ENCODE measurements around the gene CSF3R.
A peak's percentile ranks its signal among the peaks of the same experiment; 100 is the strongest.
"Not testable (repeated sequence)": the region's sequence is repeated elsewhere in the genome, so short reads cannot be mapped to it uniquely, and the experiment has no call there.

The CSF3R gene

DNA sequence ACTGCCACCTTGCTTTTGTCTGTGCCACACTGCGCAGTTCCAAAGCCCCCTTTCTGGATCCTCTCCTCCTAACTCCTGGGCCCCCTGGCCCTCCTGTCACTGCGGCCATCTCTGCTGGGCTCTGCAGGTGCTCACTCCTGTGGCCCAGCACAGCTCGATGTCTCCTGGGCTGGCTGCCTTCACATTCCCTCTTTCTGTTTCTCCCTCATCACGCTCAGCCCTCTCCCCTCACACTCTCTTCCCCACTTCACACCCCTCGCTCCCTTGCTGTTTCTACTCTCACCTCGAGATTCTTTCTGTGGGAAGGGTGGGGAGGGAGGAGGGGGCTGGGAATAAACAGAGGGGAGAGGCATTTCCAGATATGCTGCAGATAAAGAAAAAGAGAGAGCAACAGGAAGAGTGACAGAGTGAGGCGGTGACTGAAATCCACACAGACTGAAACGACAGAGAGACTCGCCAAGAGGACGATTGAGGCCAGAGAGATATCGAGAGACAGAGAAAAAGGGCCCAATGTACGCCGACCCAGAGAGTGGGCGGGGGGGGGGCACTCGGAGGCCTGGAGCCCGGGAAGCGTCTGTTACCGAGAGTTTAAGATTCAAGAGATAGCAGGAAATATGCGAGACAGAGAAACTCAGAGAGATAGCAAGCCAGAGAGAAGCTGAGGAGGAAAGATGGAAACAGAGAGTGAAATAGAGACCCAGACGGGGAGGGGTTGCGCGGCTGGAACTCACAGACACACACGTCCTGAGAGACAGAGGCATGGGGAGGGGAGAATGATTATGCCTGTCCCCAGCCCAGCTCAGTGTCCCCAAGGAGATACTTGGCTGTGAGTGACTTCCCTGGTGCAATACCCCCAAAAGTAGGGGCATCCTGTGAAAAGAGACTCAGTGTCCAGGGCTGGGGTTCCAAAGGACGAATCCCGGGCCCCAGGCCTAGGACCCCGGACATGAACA lies 666 bp downstream of the CSF3R start:
- DNase-seq (ENCODE audit: low spot score), result no peak

DNA sequence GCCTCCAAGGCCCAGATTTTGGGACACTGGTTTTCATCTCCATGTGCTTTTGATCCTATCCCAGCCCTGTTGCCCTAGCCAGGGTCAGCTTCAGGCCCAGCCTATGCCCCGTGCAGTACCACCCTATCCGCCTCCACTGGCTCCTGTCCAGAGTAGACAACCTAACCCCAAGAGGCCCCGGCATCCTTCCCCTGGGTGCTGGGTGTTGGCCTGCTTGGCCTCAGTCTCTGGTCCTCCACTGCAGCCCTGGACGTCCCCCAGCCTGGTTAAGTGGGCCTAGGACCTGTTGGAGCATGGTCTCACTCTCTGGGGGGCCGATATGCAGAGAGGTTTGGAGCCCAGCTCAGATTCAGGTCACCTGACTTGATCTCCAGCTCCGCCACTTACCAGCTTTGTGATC lies 1.6 kb downstream of the CSF3R start:
- no peak for DNase-seq (ENCODE audit: low spot score)

DNA sequence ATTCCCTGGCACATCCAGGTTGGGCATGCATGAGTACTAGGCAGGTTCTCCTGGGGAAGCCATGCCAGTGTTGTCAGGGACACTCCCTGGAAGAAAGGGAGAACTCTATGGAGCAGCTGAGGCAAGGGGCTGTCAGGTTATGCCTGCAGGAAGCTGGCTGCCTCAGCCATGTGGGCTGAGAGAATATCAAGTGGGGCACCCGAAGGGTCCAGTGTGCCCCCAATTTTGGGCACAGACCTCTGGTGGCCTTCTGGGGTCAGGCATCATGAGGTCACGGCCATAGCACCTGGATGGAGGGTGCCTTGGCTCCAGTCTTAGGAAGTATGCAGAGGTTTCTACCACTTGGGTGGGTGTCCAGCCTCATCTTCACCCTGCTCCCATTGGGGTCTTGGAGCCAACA lies 2.6 kb downstream of the CSF3R start:
- DNase-seq (ENCODE audit: low spot score), result no peak

DNA sequence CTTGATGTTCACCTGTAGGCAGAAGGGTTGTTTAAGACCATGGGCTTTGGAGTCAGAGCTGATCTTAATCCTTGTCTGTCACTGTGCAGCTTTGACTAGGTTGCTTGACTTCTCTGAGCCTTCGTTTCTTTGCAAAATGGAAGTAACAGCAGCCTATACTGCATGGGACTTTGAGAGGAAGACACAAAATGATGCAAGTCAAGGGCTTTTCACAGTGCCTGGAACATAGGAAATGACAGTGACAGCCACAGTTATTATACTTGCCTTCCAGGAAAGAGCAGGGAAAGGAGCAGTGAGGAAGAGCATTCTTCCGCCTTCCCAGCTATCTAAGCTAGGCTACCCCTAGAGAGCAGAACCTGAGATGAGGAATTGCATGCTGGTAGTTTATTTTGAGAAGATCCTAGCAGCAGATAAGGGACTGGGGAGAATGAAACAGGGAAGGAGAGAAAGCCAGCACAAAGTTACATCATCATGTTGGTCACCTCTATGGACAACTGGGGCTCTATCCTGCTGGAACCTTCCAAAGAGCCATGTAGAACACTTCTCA lies 3.1 kb downstream of the CSF3R start:
- DNase-seq (ENCODE audit: low spot score), result no peak

DNA sequence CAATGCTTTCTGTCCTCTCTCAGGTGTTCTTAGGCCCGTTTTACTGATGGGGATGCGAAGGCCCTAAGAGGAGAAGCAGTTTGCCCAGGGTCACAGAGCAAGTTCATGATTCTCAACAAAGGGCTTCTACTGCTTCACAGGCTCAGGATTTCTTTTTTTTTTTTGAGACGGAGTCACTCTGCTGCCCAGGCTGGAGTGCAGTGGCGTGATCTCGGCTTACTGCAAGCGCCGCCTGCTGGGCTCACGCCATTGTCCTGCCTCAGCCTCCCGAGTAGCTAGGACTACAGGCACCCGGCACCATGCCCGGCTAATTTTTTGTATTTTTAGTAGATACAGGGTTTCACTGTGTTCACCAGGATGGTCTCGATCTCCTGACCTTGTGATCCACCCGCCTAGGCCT lies 5.1 kb downstream of the CSF3R start:
- not testable (repeated sequence) for DNase-seq (ENCODE audit: low spot score)

DNA sequence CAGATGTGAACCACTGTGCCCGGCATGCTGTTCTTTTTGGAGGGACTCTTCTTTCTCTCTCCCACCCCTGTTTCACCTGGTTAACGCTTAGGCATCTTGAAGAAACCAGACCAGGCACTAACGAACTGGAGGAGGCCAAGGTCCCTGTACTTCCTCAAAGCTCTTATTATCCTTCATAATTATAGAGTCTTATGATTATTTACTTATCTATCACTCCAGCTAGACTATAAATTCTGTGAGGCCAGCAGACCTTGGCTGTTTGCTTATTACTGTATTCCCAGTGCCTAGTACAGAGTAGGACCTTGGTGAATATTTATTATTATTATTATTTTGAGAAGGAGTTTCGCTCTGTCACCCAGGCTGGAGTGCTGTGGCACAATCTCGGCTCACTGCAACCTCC lies 5.8 kb downstream of the CSF3R start:
- no peak for DNase-seq (ENCODE audit: low spot score)

DNA sequence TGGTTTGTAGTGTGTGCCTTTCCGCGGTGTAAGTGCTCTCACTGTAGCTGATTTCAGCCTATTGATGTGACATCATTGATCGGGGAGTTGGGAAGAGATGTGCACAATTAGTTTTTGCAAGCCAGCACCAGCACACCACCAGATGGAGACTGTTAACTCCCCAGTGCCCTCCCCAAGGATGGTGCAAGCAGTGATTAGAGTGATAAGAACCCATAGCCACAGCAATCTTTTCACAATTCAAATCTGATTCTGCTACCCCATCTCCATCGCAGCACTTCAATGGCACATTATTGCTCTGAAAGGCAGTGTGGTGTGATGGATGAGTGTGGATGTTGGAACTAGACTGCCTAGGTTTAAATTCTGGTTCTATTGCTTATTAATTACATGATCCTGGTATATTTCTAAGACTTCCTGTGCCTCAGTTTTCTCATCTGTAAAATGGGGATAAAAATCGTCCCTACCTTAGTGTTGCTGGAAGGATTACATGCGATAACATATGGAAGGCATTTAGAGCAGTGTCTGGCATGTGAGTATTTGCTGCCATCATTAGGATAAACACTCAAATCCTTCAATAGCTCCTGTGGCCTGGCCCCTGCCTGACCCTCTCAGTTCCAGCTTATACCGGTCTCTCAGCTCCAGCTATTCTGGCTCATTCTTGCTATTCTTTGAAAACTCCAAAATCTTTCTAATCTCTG lies 6.7 kb downstream of the CSF3R start:
- no peak for DNase-seq (ENCODE audit: low spot score)

DNA sequence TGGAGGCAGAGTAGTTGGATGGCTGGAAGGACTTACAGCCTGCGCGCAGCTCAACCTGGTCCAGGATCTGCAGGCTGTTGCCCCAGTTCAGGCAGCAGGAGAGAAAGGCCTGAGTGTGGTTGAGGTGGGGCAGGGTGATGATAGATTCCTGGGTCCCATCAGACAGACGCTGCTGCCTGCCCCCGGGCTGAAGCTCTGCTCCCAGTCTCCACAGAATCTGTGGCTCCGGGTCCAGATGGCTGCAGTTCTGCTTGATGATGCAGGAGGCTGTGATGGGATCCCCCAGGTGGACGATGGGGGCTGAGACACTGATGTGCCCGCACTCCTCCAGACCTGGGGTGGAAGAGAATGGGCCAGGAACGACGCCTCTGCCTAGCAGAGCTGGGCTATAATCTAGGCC lies 7.4 kb downstream of the CSF3R start:
- no peak for DNase-seq (ENCODE audit: low spot score)

DNA sequence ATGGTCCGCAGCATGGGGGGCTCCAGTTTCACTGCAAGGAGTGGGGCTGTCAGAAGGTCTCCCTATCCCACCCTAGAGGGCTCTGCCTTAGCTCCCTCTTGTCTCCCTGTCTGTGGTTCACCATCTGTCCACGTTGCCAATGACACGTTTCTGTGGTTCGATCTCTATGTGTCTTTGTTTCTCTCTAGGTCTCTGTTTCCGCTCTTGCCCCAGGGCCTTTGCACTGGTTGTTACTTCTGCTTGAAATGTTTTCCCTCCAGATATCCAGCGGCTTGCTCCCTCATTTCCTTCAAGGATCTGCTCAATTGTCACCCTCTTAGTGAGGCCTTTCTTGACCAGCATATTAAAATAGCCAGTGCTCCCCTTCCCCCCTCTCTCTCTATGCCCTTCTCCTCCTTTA lies 10.1 kb downstream of the CSF3R start:
- no peak for DNase-seq (ENCODE audit: low spot score)

DNA sequence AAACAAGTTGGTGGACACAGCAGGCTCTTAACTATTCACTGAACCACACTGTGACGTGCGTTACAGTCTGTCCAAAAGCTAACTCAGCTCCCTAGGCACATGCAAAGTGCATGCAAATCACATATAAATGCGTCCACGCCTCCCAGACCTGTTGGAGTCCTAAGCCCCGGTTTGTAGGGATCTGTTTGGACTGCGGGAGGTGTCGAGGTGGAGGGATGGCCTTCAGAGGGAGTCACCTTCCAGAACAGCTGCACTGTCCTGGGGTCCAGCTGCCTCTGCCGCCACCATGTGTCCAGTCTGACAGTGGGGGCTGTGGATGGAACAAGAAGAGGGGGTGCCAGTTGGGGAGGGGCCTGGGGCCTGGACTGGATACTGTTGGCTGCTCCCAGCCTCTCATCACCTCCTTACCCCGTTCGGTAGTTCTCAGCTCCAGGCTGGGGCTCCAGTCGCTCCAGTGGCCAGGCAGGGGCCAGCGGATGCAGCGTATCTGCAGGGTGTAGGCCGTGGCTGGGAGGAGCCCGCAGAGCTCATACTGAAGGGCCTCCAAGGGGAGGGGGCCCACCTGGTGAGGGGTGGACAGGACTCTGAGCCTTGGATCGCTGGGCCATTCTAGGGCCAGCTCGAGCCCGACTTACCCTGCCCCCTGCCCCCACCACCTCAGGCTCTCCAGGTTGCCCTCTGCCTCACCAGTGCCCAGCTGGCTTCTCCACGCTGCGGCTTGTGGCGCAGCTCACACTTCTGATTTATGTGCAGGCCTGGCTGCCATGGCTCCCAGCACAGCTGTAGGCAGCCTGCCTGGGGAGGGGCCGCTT lies 10.7 kb downstream of the CSF3R start:
- DNase-seq (ENCODE audit: low spot score), result no peak

DNA sequence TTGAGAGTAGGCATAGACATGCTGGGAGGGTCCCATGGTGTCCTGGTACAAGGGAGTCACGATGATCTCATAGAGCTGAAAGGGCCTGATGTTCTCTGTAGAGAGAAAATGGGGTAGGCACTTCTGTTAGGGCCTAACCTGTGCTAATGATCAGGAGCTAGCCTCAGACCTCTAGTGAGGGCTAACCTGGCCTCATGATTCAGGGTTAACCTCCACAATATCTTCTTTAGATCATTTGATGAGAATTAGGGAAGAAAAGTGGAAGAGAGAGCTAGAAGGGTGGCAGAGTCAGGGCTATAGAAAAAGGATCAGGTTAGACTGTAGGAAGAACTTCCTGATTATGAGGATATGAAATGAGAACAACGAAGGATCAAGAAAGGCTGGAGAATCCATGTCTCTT lies 13.6 kb downstream of the CSF3R start:
- no peak for DNase-seq (ENCODE audit: low spot score)

DNA sequence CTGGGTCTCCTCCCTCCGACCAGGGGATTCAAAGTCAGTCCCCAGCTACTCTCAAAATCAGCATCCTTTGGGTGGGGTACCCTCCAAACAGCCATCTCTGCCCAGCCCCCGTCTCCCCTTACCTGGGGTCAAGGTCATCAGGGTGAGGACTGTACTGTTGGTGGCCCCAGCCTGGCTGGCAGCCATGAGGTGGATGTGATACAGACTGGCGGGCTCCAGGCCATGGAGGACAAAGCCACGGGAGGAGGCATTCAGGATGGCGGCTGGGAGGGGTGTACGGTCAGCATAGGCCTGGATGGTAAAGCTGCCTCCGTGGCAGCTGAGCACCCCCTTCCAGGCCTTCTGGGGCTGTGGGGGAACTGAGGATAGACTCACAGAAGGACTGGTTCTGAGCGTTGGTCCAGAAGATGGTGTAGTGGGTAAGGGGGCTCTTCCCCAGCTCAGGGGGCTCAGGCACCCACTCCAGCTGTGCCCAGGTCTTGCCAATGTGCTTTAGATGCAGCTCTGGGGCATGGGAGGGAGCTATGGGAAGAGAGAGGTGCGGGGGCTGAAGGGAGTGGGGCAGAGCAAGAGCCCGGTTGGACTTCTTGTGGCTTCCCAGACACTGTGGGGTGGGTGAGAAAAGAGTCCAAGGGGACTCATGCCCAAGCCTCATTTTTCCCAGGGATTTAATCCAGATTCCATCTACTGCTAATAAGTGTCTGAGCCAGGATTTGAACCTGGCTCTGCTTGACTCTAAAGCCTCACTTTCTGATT lies 14.8 kb downstream of the CSF3R start:
- no peak for DNase-seq (ENCODE audit: low spot score)

DNA sequence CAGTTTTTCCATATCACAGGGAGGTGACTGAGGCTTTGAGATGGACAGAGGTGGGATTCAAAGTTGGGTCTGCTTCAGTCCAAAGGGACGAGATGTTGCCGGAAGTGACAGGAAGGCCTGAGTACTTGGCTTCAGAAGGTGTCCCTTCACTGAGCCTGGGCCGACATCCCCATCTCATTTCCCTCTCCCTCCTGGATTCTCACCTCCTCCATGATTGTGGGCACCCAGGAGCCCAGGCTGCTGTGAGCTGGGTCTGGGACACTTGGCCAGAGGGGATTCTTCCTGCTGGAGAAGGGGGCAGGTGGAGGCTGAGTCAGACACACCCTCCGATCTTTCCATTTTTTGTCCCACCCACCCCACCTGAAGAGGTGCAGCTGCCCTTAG lies 15.7 kb downstream of the CSF3R start:
- DNase-seq (ENCODE audit: low spot score), result no peak

DNA sequence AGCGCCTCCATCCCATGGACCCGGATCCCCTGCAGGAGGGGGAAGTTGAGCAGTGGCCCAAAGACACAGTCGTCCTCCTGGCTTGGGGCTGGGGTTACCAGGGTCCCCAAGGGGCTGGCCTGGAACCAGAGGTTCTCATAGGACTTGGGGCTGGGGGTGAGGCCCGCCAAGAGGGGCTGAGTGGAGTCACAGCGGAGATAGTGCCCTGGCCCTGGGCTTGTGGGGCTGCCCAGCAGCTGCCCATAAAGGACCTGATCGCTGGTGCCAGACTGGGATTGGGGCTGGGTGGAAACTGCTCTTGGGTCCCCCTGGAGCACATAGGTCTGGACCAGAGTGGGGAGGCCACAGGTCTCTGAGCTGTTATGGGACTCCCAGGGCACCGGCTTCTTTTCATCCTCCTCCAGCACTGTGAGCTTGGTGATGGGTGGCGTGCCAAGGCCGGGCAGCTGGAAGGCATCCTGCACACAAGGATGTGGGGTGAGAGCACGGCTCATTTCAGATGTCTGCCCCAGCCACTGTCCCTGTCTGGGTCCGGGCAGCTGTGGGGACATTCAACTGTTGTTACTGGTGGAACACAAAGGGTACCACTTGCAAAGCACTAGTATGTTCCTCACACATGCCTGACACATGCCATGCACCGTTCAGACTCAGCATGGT lies 16.2 kb downstream of the CSF3R start:
- no peak for DNase-seq (ENCODE audit: low spot score)

DNA sequence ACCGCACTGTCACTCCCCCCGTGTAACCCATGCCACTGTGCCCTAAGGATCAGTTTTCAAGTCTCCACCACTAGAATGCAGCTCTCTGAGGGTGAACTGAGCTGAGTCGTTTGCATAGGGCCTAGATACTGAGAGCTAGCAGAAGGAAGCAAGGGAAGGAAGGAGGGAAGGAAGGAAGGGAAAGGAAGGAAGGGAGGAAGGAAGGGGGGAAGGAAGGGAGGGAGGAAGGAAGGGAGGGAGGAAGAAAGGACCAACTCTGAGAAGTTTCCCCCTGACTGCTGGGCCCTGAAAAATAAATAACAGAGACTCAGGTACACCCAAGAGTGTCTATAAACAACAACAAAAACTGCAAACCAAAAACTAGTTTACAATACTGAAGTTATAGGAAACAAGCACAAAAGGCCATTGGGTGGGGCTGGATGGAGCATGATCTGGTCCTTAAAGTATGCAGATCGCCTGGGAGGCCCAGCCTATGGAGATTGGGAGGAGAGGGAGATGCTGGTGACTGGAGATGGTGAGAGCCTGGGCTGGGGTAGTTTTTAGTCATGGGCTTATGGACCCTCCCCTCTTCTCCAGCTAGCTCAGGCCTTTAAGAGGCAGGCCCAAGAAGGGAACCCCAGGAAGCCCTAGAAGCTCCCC lies 16.9 kb downstream of the CSF3R start:
- DNase-seq (ENCODE audit: low spot score), result no peak

DNA sequence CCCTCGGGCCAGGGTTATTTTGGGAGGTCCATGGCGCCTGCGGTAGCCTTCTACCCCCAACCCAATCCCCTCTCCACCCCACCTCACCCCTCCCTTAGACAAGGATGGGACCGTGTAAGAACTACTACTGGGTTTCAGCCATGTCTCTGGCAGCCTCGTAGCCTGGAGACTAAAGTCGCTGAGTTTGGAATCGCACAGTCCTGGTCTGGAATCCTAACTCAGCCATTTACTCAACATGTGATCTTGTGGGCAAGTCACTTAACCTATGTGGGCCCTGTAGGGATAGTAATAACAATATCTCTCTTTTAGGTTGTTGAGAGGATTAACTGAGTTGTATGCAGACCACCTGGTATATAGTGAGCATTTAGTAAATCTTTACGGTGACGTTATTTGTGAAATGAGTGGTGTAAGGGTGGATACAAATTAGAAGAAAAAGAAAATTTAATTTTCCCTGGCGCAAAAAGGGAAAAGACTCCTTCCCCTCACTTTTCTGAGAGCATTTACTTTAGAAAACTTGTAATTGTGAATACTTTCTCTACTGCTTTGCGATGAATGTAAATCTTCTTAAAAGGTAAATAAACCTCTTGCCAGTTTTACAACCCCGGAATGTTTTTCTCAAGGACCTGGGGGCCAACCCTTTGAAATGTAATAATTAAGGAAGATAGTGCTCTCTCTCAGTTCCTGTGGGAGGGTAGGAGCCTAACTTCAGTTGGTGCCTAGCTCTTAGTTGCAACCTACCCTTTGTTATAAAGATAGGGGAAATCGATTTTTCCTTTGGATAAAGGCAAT lies 17.9 kb downstream of the CSF3R start:
- no peak for DNase-seq (ENCODE audit: low spot score)

DNA sequence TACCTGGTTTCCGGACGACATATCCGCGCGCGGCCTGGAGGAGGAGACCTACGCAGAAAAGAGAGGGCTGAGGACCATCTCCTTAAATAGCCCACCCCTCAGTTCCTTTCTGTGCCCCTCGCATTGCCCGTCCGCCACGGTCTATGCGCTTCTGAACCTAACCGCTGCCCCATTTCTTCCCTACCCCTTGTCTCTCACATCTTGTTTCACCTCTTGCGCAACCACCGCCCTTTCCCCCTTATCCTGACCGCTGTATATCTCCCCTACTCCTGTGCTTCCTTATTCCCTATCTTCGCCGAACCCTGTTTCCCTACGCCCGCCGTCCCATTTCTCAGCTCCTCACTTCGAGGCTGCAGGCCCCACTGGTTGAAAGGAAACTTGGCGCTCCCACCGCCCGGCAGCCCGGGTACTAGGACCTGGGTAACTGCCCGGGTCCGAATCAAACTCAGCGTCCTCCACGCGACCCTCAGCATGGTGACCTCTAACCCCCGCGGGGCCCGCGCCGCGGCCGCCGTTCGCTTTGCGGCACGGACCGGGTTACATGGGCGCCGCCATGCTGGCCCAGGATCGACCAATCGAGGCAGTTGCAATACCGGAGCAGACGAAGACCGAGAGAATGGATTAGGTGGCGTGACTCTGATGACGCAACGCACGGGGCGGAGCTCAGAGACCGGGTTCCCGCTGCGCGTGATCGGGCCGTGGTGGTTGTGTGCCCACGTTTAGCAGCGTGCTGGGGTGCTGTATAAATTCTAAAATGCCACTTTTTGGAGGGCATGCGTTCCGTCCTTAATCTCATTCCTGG lies 18.7 kb downstream of the CSF3R start, which contains the start of gene MRPS15:
TSS of gene MRPS15 (minus strand) at position 582 of the 802 bp plus-strand sequence. CDS start at position 473, 109 bp downstream.
- DNase-seq (ENCODE audit: low spot score), result peak; percentile 93

DNA sequence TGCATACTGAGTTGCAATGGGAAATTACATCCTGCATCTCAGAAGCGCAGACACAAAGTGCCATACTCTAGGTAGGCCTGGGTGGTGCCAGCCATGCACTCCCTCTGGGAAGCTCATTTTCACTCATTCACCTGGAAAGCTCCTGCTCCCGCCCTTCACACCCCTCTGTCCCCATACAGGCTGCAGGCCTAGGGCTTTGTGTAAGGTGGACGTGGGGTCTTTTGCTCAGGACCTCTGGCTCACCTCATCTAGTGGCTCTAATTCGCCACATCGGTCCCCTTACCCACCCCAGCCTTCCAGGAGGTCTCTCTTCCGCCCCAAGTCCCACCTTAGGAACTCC lies 19.3 kb downstream of the CSF3R start:
- DNase-seq (ENCODE audit: low spot score), result no peak

DNA sequence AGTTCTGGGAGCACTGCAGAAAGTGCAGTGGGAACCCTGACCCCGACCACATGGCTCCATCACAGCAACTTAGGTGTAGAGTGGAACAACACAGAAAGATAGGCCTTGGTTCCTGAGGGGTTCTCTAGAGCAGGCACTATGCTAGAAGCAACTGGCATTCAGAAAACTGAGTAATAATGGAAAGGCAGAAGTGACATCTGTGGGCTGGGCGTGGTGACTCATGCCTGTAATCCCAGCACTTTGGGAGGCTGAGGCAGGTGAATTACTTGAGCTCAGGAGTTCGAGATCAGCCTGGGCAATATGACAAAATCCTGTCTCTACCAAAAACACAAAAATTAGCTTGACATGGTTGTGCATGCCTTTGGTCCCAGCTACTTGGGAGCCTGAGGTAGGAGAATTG lies 23.8 kb downstream of the CSF3R start:
- peak; percentile 16 for DNase-seq (ENCODE audit: low spot score)

All from CD4-positive, alpha-beta T cell treated with Interleukin-2 at 100 ng/mL for 4 hours (primary cell).